ENCODE data around the gene PTPRD. TPM values are rescaled to one million over a fixed set of nuclear protein-coding genes. Genes with fewer than 3 reads are reported as not detected.

Gene PTPRD
- total and polyA plus RNA-seq, 4 donors, result 97.4 to 229 (median 161) TPM

- DNase-seq (ENCODE audit: low read depth in 4 of 6, low spot score in 6 of 6), result no peak
- no peaks in the 10 kb centered on the region for H3K36me3 ChIP-seq (ENCODE audit: control insufficient read depth, insufficient read depth, low read length)
- H3K27ac ChIP-seq (ENCODE audit: low read depth, low read length), result no peak overlapping the region
- H3K4me3 ChIP-seq (ENCODE audit: low read depth, low read length), result no peak overlapping the region
- no peaks in the 10 kb centered on the region for H3K27me3 ChIP-seq (ENCODE audit: control insufficient read depth, insufficient read depth, low read length)
- no peaks in the 10 kb centered on the region for H3K9me3 ChIP-seq (ENCODE audit: control insufficient read depth, insufficient read depth, low read length)
- H3K4me1 ChIP-seq (ENCODE audit: control insufficient read depth, insufficient read depth, low read length), result no peaks in the 10 kb centered on the region
- WGBS (ENCODE audit: insufficient coverage), result no CpG with 5 or more reads among the region's 2 CpGs
Measured at GRCh38 chr9:9729082-9729481, 883.7 kb downstream of the PTPRD start.

DNA sequence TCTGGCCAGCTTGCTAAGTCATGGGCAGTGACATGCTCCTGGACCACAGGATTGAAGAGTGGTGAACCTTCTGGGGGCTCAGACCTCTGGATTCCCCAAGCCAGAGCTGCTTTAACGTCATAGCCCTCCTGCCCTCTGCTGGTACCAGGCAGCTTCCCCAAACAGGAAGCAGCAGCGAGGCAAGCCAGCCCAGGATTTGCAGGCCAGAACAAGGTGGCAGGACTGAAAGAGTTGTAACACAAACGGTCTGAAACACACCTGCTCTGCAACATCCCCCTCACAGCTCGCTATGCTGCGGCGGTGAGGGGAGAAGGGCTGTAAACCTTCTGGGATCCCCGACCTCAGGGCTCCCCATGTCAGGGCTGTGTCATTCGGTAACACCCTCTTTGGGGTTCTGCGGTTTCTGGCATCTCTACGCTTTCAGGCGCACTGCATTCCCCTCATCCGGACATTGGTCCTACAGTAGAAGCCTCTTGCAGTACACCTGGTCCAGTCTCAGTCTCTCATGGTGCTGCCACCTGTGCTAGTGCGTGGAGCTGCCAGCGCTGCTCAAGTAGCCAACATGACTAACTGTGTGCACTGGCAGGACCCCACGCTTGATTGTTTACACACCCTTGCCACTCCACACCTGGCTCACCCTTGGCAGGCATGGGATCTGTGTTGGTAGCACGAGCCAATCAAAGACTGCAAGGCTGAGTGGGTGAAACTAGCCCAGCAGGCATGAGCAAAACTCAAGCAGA is 893.3 kb downstream of the PTPRD start:
- DNase-seq (ENCODE audit: low read depth in 4 of 6, low spot score in 6 of 6), result no peak
- Histone ChIP-seq H3K9me3 (ENCODE audit: control insufficient read depth, insufficient read depth, low read length) (peaks cover 1% of the 10 kb centered on the region), H3K27me3 (ENCODE audit: control insufficient read depth, insufficient read depth, low read length) (no peaks in the 10 kb centered on the region), H3K27ac (ENCODE audit: low read depth, low read length) (no peak overlapping the region), H3K4me3 (ENCODE audit: low read depth, low read length) (no peak overlapping the region), H3K36me3 (ENCODE audit: control insufficient read depth, insufficient read depth, low read length) (no peaks in the 10 kb centered on the region), H3K4me1 (ENCODE audit: control insufficient read depth, insufficient read depth, low read length) (no peaks in the 10 kb centered on the region)
- 91% methylated on average over 15 of the region's 16 CpGs for WGBS (ENCODE audit: insufficient coverage)

GRCh38 chr9:9718691-9719090 is 894.1 kb downstream of the PTPRD start:
- H3K27ac ChIP-seq (ENCODE audit: low read depth, low read length), result no peak overlapping the region
- WGBS (ENCODE audit: insufficient coverage), result 96% methylated on average over 3 of the region's 3 CpGs
- H3K9me3 ChIP-seq (ENCODE audit: control insufficient read depth, insufficient read depth, low read length), result peaks cover 1% of the 10 kb centered on the region

DNA sequence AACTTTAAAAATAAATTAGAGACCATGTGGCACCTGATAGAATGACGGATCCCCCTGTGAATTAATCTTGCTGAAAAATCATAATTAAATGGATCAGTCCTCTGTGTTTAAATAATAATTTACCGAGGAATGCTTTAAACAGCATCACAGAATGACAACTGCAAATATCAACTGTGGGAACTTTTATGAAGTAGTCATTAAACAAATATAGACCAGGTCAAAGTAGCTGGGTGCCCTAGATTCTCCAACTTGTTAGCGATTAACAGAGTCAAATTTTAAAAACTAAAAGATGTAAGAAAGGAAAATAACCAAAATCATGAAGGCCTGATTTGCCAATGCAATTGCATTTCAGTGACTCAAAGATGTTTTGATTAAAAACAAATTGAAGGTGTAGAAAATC is 933.4 kb downstream of the PTPRD start:
- no peak overlapping the region for H3K4me3 ChIP-seq (ENCODE audit: low read depth, low read length)
- no peak for DNase-seq (ENCODE audit: low read depth in 4 of 6, low spot score in 6 of 6)
- WGBS (ENCODE audit: insufficient coverage), result no CpG with 5 or more reads among the region's 3 CpGs
- H3K27me3 ChIP-seq (ENCODE audit: control insufficient read depth, insufficient read depth, low read length), result no peaks in the 10 kb centered on the region
- H3K27ac ChIP-seq (ENCODE audit: low read depth, low read length), result no peak overlapping the region
- no peaks in the 10 kb centered on the region for H3K9me3 ChIP-seq (ENCODE audit: control insufficient read depth, insufficient read depth, low read length)
- H3K4me1 ChIP-seq (ENCODE audit: control insufficient read depth, insufficient read depth, low read length), result no peaks in the 10 kb centered on the region
- H3K36me3 ChIP-seq (ENCODE audit: control insufficient read depth, insufficient read depth, low read length), result no peaks in the 10 kb centered on the region

More at GRCh38 chr9:9718691-9719090, 894.1 kb downstream of the PTPRD start:
- H3K27me3 ChIP-seq (ENCODE audit: control insufficient read depth, insufficient read depth, low read length), result no peaks in the 10 kb centered on the region
- H3K4me3 ChIP-seq (ENCODE audit: low read depth, low read length), result no peak overlapping the region
- no peaks in the 10 kb centered on the region for H3K4me1 ChIP-seq (ENCODE audit: control insufficient read depth, insufficient read depth, low read length)
- H3K36me3 ChIP-seq (ENCODE audit: control insufficient read depth, insufficient read depth, low read length), result no peaks in the 10 kb centered on the region
- DNase-seq (ENCODE audit: low read depth in 4 of 6, low spot score in 6 of 6), result no peak

DNA sequence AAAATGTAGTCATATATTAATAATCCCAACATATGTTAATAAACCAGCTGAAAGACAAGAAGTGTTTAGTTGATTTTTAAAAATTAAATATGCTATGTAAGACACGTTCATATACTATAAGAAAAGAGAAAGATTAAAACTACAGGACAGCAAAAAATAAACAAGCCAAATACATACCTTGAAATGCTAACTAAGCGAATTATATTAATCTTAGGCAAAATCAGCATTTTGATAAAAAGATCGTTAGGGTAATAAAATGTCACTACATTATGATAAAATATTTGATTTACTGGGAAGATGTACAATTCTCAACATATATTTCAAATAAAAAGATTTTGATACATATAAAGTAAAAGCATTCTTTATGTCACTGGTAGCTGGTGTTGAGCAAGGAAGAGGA is 938.3 kb downstream of the PTPRD start:
- DNase-seq (ENCODE audit: low read depth in 4 of 6, low spot score in 6 of 6), result no peak
- Histone ChIP-seq H3K4me1 (ENCODE audit: control insufficient read depth, insufficient read depth, low read length) (no peaks in the 10 kb centered on the region), H3K27me3 (ENCODE audit: control insufficient read depth, insufficient read depth, low read length) (no peaks in the 10 kb centered on the region), H3K9me3 (ENCODE audit: control insufficient read depth, insufficient read depth, low read length) (no peaks in the 10 kb centered on the region), H3K36me3 (ENCODE audit: control insufficient read depth, insufficient read depth, low read length) (no peaks in the 10 kb centered on the region), H3K4me3 (ENCODE audit: low read depth, low read length) (no peak overlapping the region), H3K27ac (ENCODE audit: low read depth, low read length) (no peak overlapping the region)
- no CpG with 5 or more reads among the region's 3 CpGs for WGBS (ENCODE audit: insufficient coverage)

GRCh38 chr9:9670454-9670853 is 942.3 kb downstream of the PTPRD start:
- no peak for DNase-seq (ENCODE audit: low read depth in 4 of 6, low spot score in 6 of 6)
- Histone ChIP-seq H3K9me3 (ENCODE audit: control insufficient read depth, insufficient read depth, low read length) (no peaks in the 10 kb centered on the region), H3K27me3 (ENCODE audit: control insufficient read depth, insufficient read depth, low read length) (no peaks in the 10 kb centered on the region), H3K4me1 (ENCODE audit: control insufficient read depth, insufficient read depth, low read length) (no peaks in the 10 kb centered on the region), H3K36me3 (ENCODE audit: control insufficient read depth, insufficient read depth, low read length) (no peaks in the 10 kb centered on the region), H3K27ac (ENCODE audit: low read depth, low read length) (no peak overlapping the region), H3K4me3 (ENCODE audit: low read depth, low read length) (no peak overlapping the region)
- 75% methylated on average over 2 of the region's 3 CpGs for WGBS (ENCODE audit: insufficient coverage)

GRCh38 chr9:9645006-9645405 is 967.8 kb downstream of the PTPRD start:
- no peaks in the 10 kb centered on the region for H3K4me1 ChIP-seq (ENCODE audit: control insufficient read depth, insufficient read depth, low read length)
- H3K27ac ChIP-seq (ENCODE audit: low read depth, low read length), result no peak overlapping the region
- DNase-seq (ENCODE audit: low read depth in 4 of 6, low spot score in 6 of 6), result no peak
- no peaks in the 10 kb centered on the region for H3K36me3 ChIP-seq (ENCODE audit: control insufficient read depth, insufficient read depth, low read length)
- H3K27me3 ChIP-seq (ENCODE audit: control insufficient read depth, insufficient read depth, low read length), result no peaks in the 10 kb centered on the region
- H3K4me3 ChIP-seq (ENCODE audit: low read depth, low read length), result no peak overlapping the region
- H3K9me3 ChIP-seq (ENCODE audit: control insufficient read depth, insufficient read depth, low read length), result no peaks in the 10 kb centered on the region
- WGBS (ENCODE audit: insufficient coverage), result 98% methylated on average over 3 of the region's 3 CpGs

DNA sequence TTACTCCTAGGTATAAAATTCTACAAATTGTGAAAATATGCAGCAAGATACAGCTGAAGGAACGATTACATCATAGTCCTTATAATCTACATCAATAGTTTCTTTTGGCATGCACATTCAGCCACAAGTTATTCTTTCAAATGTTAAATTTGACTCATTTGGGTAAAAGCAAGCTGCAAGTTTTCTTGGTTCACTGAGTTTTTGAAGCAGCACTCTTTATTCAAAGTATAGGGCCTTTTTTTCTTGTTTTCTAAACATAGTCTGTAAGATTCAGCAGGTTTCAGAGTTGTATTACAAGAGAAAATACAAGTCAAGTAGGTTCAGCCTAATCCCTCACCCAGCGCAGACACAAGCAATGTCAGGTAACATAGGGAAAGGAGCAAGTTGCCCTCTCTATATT is 981.5 kb downstream of the PTPRD start:
- DNase-seq (ENCODE audit: low read depth in 4 of 6, low spot score in 6 of 6), result no peak
- no peaks in the 10 kb centered on the region for H3K27me3 ChIP-seq (ENCODE audit: control insufficient read depth, insufficient read depth, low read length)
- H3K4me3 ChIP-seq (ENCODE audit: low read depth, low read length), result no peak overlapping the region
- no peaks in the 10 kb centered on the region for H3K9me3 ChIP-seq (ENCODE audit: control insufficient read depth, insufficient read depth, low read length)
- H3K36me3 ChIP-seq (ENCODE audit: control insufficient read depth, insufficient read depth, low read length), result no peaks in the 10 kb centered on the region
- WGBS (ENCODE audit: insufficient coverage), result no CpG with 5 or more reads among the region's 2 CpGs
- no peak overlapping the region for H3K27ac ChIP-seq (ENCODE audit: low read depth, low read length)
- H3K4me1 ChIP-seq (ENCODE audit: control insufficient read depth, insufficient read depth, low read length), result no peaks in the 10 kb centered on the region

DNA sequence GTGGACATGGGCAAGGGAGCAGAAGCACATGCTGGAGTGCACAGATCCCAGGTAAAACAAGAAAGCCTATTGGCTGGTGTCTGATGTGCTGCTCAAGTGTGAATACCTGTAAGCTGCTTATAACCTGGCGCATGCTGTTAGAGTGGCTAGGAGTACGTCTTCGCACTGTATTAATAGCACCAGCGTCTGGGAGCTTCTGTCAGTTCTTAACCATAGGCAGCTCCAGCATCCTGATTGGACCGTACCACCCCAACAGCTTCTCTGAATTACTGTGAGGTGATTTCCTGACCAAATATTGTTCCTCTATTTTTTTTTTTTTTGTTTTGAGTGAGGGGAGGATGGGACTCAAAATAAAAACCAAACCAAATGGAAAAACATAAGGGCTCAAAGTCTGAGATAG is 987.6 kb downstream of the PTPRD start:
- WGBS (ENCODE audit: insufficient coverage), result 100% methylated on average over 3 of the region's 5 CpGs
- Histone ChIP-seq H3K4me3 (ENCODE audit: low read depth, low read length) (no peak overlapping the region), H3K4me1 (ENCODE audit: control insufficient read depth, insufficient read depth, low read length) (no peaks in the 10 kb centered on the region), H3K36me3 (ENCODE audit: control insufficient read depth, insufficient read depth, low read length) (no peaks in the 10 kb centered on the region), H3K27me3 (ENCODE audit: control insufficient read depth, insufficient read depth, low read length) (no peaks in the 10 kb centered on the region), H3K9me3 (ENCODE audit: control insufficient read depth, insufficient read depth, low read length) (no peaks in the 10 kb centered on the region), H3K27ac (ENCODE audit: low read depth, low read length) (no peak overlapping the region)
- no peak for DNase-seq (ENCODE audit: low read depth in 4 of 6, low spot score in 6 of 6)

GRCh38 chr9:9623506-9623905 is 989.3 kb downstream of the PTPRD start:
- no peaks in the 10 kb centered on the region for H3K9me3 ChIP-seq (ENCODE audit: control insufficient read depth, insufficient read depth, low read length)
- H3K4me3 ChIP-seq (ENCODE audit: low read depth, low read length), result no peak overlapping the region
- H3K4me1 ChIP-seq (ENCODE audit: control insufficient read depth, insufficient read depth, low read length), result no peaks in the 10 kb centered on the region
- H3K27ac ChIP-seq (ENCODE audit: low read depth, low read length), result no peak overlapping the region
- DNase-seq (ENCODE audit: low read depth in 4 of 6, low spot score in 6 of 6), result peak in 1 of 6 donors; percentile 82
- H3K36me3 ChIP-seq (ENCODE audit: control insufficient read depth, insufficient read depth, low read length), result no peaks in the 10 kb centered on the region
- H3K27me3 ChIP-seq (ENCODE audit: control insufficient read depth, insufficient read depth, low read length), result no peaks in the 10 kb centered on the region
- WGBS (ENCODE audit: insufficient coverage), result 80% methylated on average over 1 of the region's 2 CpGs

Measured in spinal cord (tissue), 10 donors.